GM12891 (cell line): ENCODE measurements around the gene CCDC197.

Source experiments
- POLR2A ChIP-seq: IDR thresholded peaks from 2 replicates; pipeline ENCODE4 v1.6.1; 2011; ENCODE audit warnings: low read depth, low read length, control low read depth
- POLR2AphosphoS5 ChIP-seq: IDR thresholded peaks from 2 replicates; pipeline ENCODE4 v1.6.1; 2011; ENCODE audit warnings: low read depth, low read length, control low read depth

DNA sequence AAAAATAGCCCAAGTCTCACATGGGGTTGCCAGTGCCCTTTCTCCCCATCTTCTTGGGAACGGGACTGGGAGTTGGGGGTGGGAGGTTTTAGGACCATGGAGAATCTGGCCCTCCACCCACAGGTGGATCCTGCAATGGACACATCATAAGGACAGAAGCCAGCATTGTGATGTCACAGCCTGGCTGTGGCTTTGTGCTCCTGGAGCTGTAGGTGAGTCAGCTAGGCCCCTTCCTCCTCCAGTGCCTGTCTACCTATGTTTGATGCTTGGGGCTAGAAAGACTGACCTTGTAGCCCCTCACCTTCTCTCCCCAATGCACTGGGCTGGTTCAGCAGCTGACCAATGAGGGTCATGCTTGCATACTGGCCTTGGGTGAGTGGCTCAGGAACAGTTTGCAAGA is at the start of gene CCDC197:
- TF ChIP-seq POLR2A (no peak), POLR2AphosphoS5 (no peak)
